Neural cell (in vitro differentiated cells): ENCODE data around the gene OTOF. TPM values are rescaled to one million over a fixed set of nuclear protein-coding genes. Genes with fewer than 3 reads are reported as not detected.

Source experiments
- H2AFZ ChIP-seq: fragments of 200-600, 300-800 bp; sonication (generic), shearing (Covaris generic); 2 replicates; pipeline ENCODE4 v1.6.0; 2014; ENCODE audit warnings: low read depth, mild to moderate bottlenecking, antibody characterized with exemption, low read length, moderate library complexity
- H3F3A ChIP-seq: fragments of 200-600 bp; shearing (Covaris generic); 2 replicates; pipeline ENCODE4 v1.6.1; 2016; ENCODE audit warnings: mild to moderate bottlenecking, moderate library complexity, mixed read lengths, antibody characterized with exemption, low read length; ENCODE audit not compliant: insufficient read depth, poor library complexity, severe bottlenecking
- H3K27ac ChIP-seq: fragments of 200-600, 300-800 bp; sonication (generic), shearing (Covaris generic); 2 replicates; pipeline ENCODE4 v1.5.1; 2014; ENCODE audit warnings: mild to moderate bottlenecking, low read length, moderate library complexity
- H3K27me3 ChIP-seq: fragments of 300-800, 200-600 bp; sonication (generic), shearing (Covaris generic); 2 replicates; pipeline ENCODE4 v1.6.0; 2014; ENCODE audit warnings: mild to moderate bottlenecking, low read depth, low read length, moderate library complexity; ENCODE audit not compliant: insufficient read depth
- H3K36me3 ChIP-seq: fragments of 300-800, 200-600 bp; sonication (generic), shearing (Covaris generic); 2 replicates; pipeline ENCODE4 v1.5.1; 2014; ENCODE audit warnings: mild to moderate bottlenecking, antibody characterized with exemption, low read length, moderate library complexity; ENCODE audit not compliant: insufficient read depth
- H3K4me2 ChIP-seq: fragments of 300-800, 200-600 bp; sonication (generic), shearing (Covaris generic); 2 replicates; pipeline ENCODE4 v1.6.0; 2014; ENCODE audit warnings: mild to moderate bottlenecking, low read length
- H3K4me3 ChIP-seq: fragments of 300-800, 200-600 bp; sonication (generic), shearing (Covaris generic); 2 replicates; pipeline ENCODE4 v1.5.1; 2014; ENCODE audit warnings: mild to moderate bottlenecking, low read length, moderate library complexity
- H3K79me2 ChIP-seq: fragments of 200-600 bp; shearing (Covaris generic); replicated peaks from 2 replicates; pipeline ENCODE4 v1.6.0; 2014; ENCODE audit warnings: mild to moderate bottlenecking, low read length, moderate library complexity; ENCODE audit not compliant: insufficient read depth
- H3K9ac ChIP-seq: fragments of 300-800, 200-600 bp; sonication (generic), shearing (Covaris generic); 2 replicates; pipeline ENCODE4 v1.6.1; 2016; ENCODE audit warnings: mild to moderate bottlenecking, low read length, mixed read lengths
- H3K9me2 ChIP-seq: fragments of 200-600 bp; shearing (Covaris generic); 2 replicates; pipeline ENCODE4 v1.6.1; 2016; ENCODE audit warnings: mild to moderate bottlenecking, low read length, mixed read lengths; ENCODE audit not compliant: insufficient read depth
- H3K9me3 ChIP-seq: fragments of 200-600, 300-800 bp; sonication (generic), shearing (Covaris generic); 2 replicates; pipeline ENCODE4 v1.6.1; 2016; ENCODE audit warnings: mild to moderate bottlenecking, mixed run types, low read length, moderate library complexity, mixed read lengths
- H4K20me1 ChIP-seq: fragments of 200-600 bp; shearing (Covaris generic); 2 replicates; pipeline ENCODE4 v1.6.1; 2016; ENCODE audit warnings: mild to moderate bottlenecking, mixed run types; ENCODE audit not compliant: insufficient read depth
- EP300 ChIP-seq: fragments of 450-650 bp; conservative IDR thresholded peaks from 2 replicates; pipeline ENCODE4 v1.6.1; 2014; ENCODE audit warnings: antibody characterized with exemption, mild to moderate bottlenecking, moderate library complexity; ENCODE audit not compliant: poor library complexity, severe bottlenecking
- EZH2 ChIP-seq: fragments of 200-600, 300-800 bp; shearing (Covaris generic), sonication (generic); IDR thresholded peaks from 2 replicates; pipeline ENCODE4 v1.6.1; 2014; ENCODE audit warnings: antibody characterized with exemption, low read length, borderline replicate concordance, mild to moderate bottlenecking; ENCODE audit not compliant: insufficient read depth, poor library complexity, severe bottlenecking
- MXI1 ChIP-seq: fragments of 450-650 bp; conservative IDR thresholded peaks from 2 replicates; pipeline ENCODE4 v1.6.1; 2014; ENCODE audit warnings: antibody characterized with exemption, mild to moderate bottlenecking; ENCODE audit not compliant: poor library complexity, severe bottlenecking
- POLR2AphosphoS5 ChIP-seq: IDR thresholded peaks from 2 replicates; pipeline ENCODE4 v1.6.1; 2012
- RAD21 ChIP-seq: fragments of 450-650 bp; conservative IDR thresholded peaks from 2 replicates; pipeline ENCODE4 v1.6.1; 2014; ENCODE audit warnings: antibody characterized with exemption, mild to moderate bottlenecking, moderate library complexity
- REST ChIP-seq: IDR thresholded peaks from 2 replicates; pipeline ENCODE4 v1.6.1; 2012; ENCODE audit warnings: borderline replicate concordance
- SMC3 ChIP-seq: fragments of 450-650 bp; conservative IDR thresholded peaks from 2 replicates; pipeline ENCODE4 v1.6.1; 2014; ENCODE audit warnings: antibody characterized with exemption, mild to moderate bottlenecking, moderate library complexity; ENCODE audit not compliant: poor library complexity
- TAF1 ChIP-seq: IDR thresholded peaks from 2 replicates; pipeline ENCODE4 v1.6.1; 2012; ENCODE audit warnings: low read depth
- polyA plus RNA-seq: library from polyadenylated mRNA; depleted of rRNA; stranded (reverse); fragments of >200 nt; gene quantifications from 2 replicates; pipeline ENCODE4 v1.2.3, GENCODE V29; 2014
- TF ChIP-seq, protein P1 (sequence below): fragments of 450-650 bp; IDR thresholded peaks from 2 replicates; pipeline ENCODE4 v1.5.1; 2014; ENCODE audit warnings: antibody characterized with exemption, mild to moderate bottlenecking, moderate library complexity; ENCODE audit not compliant: poor library complexity, severe bottlenecking

OTOF gene
- polyA plus RNA-seq, 1 donor from 2014 or later: not detected

DNA sequence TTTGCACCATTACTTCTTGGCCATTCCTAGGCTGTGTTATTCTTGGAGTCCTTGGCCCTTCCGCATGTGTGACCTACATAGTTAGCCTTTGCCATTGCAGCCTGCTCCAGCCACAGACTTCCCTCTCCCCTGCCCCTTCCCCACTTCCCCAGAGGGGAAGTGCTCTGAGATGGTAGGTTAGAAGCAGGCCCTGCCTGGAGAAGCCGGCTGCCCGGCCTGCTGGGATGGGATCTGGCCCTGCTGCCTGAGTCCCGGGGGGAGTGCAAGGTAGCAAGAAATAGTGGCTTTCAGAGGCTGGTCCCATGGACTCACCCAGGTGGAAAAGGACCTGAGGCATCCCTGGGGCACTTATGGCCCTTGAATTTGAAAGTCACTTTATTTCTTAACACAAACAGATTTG, 28.4 kb upstream of the OTOF start:
- Histone ChIP-seq H3K9ac (no peak overlapping the region), H3K9me3 (no peaks in the 10 kb centered on the region), H3K4me3 (no peak overlapping the region), H3K4me2 (no peak overlapping the region), H3F3A (no peaks in the 10 kb centered on the region), H4K20me1 (no peaks in the 10 kb centered on the region), H3K36me3 (no peaks in the 10 kb centered on the region), H3K27me3 (peaks cover 9% of the 10 kb centered on the region), H3K27ac (no peak overlapping the region), H3K9me2 (no peaks in the 10 kb centered on the region), H3K79me2 (no peaks in the 10 kb centered on the region), H2AFZ (no peak overlapping the region)
- TF ChIP-seq SMC3: no peak

DNA sequence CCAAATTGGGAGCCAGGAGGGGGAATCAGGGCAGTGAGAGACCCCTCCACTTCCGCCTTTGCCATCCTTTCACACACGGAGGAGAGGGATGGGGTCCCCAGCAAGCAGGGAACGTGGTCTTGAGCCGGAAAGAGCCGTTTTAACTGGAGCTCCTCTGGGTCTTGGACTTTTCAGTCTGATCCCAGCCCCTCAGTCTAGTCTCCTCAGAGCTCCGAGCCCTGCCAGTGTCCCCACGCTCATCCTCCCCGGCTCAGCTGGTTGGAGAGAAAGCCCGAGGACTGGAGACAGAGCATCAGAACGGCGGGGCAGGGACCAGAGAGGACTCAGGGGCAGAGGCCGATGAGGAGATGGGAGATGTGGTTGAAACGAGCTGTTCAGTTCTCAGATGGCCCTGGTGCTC, 26.1 kb upstream of the OTOF start:
- Histone ChIP-seq H3K27ac (no peak overlapping the region), H3K9ac (no peak overlapping the region), H3K9me3 (no peaks in the 10 kb centered on the region), H3K27me3 (peaks cover 9% of the 10 kb centered on the region), H2AFZ (no peak overlapping the region), H3F3A (no peaks in the 10 kb centered on the region), H3K4me2 (no peak overlapping the region), H3K79me2 (no peaks in the 10 kb centered on the region), H3K4me3 (no peak overlapping the region), H3K36me3 (no peaks in the 10 kb centered on the region), H4K20me1 (no peaks in the 10 kb centered on the region), H3K9me2 (no peaks in the 10 kb centered on the region)
- TF ChIP-seq RAD21 (no peak), SMC3 (no peak), EP300 (no peak), MXI1 (no peak), EZH2 (no peak), TAF1 (no peak), REST (no peak), POLR2AphosphoS5 (no peak)
- TF ChIP-seq, protein P1, sequence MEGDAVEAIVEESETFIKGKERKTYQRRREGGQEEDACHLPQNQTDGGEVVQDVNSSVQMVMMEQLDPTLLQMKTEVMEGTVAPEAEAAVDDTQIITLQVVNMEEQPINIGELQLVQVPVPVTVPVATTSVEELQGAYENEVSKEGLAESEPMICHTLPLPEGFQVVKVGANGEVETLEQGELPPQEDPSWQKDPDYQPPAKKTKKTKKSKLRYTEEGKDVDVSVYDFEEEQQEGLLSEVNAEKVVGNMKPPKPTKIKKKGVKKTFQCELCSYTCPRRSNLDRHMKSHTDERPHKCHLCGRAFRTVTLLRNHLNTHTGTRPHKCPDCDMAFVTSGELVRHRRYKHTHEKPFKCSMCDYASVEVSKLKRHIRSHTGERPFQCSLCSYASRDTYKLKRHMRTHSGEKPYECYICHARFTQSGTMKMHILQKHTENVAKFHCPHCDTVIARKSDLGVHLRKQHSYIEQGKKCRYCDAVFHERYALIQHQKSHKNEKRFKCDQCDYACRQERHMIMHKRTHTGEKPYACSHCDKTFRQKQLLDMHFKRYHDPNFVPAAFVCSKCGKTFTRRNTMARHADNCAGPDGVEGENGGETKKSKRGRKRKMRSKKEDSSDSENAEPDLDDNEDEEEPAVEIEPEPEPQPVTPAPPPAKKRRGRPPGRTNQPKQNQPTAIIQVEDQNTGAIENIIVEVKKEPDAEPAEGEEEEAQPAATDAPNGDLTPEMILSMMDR: no peak

- Histone ChIP-seq H3F3A (no peaks in the 10 kb centered on the region), H4K20me1 (no peaks in the 10 kb centered on the region), H3K9ac (no peak overlapping the region), H3K79me2 (no peaks in the 10 kb centered on the region), H3K27ac (no peak overlapping the region), H3K36me3 (no peaks in the 10 kb centered on the region), H3K4me3 (no peak overlapping the region), H3K9me3 (no peaks in the 10 kb centered on the region), H2AFZ (no peak overlapping the region), H3K9me2 (no peaks in the 10 kb centered on the region), H3K4me2 (no peak overlapping the region), H3K27me3 (peaks cover 9% of the 10 kb centered on the region)
- TF ChIP-seq REST (no peak), RAD21 (no peak)
- TF ChIP-seq, protein P1: peak; percentile 38
Measured at GRCh38 chr2:26503231-26503880, 25.4 kb upstream of the OTOF start.
